Raji (cell line): ENCODE measurements around the gene MTOR.
A peak's percentile ranks its signal among the peaks of the same experiment; 100 is the strongest.

ENCODE experiments used
- POLR2A ChIP-seq: IDR thresholded peaks from 2 replicates; pipeline ENCODE4 v1.6.1; 2011; ENCODE audit warnings: low read depth, low read length, control low read depth; ENCODE audit not compliant: insufficient read depth

Gene MTOR

DNA sequence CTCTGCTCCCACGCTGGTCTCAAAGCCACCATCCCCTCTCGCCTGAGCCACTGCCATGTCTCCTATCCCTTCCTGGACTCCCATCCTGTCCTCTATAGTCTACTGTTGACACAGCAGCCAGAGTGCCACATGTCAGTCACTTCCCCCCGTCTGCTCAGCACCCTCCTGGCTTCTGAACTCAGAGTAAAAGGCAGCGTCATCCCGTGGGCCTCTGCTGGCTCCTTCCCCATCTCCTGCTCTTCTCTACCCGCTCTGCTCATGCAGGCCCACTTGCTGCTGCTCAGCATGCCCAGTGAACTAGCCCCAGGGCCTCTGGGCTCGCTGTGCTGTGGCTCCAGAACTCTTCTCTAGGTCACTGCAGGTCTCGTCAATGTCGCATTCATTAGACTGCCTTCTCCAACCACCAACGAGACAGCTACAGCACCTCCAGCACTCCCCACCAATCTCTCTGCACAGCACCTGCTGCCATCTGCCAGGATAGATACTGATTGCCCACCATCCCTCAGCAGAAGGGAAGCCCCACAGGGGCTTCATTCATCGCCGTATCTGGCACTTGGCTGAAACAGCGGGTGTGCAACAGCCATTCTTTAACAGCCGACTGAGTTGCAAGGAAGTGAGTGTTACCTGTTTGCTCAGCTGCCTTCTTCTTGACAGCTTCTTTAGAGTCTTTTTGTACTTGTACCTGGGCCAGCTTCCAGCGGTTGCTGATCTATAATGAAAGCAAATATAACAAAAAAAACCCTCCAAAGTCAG lies 190.7 kb downstream of the MTOR start:
- no peak for TF ChIP-seq POLR2A

DNA sequence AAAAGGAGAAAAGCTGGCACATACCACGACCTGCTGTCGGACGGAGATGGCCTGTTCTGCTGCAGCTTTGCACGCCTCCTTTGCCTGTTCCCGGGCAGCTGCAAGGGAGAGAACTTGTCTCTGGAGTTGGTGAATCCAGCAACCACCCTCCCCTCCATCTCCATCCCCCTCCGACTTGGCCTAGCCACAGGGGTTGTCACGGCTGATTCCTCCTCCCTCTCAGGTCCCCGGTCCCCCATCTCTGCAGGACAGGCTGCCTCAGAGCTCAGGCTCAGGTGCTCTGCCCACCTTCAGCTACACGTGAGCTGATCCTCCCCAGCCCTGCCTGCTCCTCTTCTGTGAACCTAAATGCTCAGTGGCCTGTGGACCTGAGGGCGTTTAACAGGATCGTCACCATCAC lies 191.5 kb downstream of the MTOR start:
- TF ChIP-seq POLR2A: no peak

DNA sequence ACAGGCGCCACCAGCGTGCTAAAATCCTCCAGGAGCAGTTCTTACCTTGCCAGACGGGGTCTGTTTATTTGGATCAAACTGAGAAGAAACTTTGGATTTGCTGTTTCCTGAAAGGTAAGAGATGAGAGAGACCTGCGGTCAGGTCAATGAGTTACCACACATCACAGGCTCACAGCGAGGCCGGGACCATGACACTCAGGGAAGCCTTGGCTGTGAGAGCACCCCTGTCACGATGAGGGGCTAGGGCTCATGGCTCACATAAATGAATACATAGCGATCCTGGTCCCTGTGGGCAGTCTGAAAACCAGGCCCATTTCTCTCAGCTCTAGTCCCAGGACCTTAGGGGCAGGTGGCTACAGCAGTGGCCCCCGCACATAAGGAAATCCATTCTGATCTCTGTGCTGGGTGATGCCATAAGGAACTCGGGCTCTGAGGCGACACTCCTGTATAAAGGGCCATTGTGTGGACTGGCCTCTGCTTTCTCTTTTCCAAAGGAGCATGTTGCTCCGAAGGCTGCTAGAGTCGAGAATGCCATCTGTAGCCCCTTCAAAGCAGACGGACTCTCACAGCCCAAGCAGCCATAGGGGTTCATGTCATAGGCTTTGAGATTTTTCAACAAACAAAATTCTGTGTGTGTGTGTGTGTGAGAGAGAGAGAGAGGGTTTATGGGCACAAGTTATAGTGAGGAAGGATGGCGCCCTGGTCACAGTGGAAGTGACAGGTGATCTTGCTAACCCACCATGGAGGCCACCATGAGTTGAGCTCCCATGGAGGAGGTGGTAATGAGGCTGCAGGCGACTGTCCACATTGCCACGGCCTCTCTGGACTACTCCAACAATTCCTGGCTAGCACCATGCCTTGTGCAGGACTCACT lies 193.5 kb downstream of the MTOR start:
- no peak for TF ChIP-seq POLR2A

DNA sequence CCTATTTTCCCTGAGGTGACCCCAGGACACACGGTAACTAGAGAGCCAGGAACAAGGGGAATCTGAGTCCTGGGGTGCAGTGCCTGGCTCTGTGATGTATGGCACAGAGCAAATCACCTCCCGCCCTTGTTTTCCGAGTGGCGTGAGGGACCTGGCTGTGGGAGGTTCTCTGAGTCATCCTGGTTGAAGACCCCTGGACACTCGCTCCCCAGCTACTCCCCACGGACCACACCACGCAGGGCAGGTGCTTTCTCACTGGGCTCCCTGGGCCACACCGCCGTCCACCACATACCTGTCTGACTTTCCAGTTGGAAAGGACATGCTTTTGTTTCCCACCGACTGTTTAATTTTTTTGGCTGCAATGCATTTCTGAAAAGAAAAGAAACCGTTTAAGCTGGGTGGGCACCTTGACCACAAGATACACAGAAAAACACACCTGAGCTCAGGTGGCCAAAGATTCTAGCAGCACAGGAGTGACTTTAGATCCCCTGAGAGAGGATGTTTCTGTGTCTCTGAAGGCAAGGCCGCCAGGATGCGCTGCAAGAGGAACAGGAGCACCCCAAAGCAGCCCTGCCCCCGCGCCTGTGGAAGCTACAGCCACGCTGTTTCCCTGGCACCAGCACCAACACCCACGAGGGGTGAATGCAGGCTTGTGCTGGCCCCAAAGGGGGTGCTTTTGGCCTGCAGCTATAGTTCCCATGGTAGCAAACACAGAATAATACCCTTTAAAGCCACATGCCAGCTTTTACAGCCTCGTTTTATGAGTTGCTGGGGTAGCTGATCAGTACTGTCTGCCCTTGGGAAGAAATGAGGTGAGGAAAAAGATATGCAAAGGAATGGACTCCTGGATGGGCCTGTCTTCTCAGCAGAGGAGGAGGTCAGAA lies 194.4 kb downstream of the MTOR start:
- TF ChIP-seq POLR2A: no peak

DNA sequence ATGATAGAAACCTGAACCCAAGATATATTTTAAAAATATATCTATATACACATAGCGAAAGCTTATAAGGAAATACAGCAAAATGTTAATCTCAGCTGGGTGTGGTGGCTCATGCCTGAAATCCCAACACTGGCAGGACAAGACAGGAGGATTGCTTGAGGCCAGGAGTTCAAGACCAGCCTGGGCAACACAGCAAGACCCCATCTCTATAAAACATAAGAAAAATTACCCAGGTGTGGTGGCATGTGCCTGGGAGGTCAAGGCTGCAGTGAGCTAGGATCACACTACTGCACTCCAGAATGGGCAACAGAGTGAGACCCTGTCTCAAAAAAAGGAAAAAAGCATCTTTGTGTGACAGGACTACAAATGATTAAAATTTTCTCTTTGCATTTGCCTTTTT lies 196.6 kb downstream of the MTOR start:
- no peak for TF ChIP-seq POLR2A

DNA sequence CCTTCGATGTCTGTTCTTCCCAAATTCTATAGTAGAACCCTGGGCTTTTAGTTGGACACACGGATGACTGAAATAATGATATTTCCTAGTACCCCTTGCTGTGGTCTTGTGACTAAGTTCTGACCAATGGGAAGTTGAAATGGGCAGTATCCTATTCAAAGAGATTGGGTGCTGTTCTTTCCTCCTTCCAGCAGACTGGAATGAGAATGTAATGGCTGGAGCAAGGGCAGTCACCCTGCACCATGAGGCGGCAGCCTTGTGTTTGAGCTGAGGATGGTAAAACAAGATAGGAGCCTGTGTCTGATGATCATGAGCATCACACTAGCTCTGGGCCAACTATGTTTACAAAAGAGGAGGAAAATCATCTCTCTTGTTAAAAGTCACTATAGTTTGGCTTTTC lies 197.4 kb downstream of the MTOR start:
- TF ChIP-seq POLR2A: no peak

DNA sequence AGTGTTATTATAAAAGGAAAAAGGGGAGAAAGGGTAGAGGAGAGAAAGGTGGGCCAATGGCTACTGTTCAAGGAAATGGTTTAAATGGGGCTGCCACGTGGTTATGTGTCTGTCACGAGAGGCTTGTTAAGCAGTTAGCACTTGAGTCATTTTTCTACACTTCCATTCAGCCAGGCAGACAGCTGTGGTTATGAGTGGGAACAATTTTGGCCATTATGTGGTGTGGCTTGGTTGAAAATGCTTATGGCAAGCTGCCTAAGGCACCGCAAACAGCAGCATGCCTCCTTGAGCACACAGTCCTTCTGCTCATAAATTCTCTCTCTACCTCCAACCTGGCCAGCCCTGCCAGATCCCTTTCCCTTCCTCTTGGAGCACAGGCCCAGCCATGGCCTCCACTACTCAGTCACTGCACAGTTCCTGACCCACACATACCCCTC lies 199.4 kb downstream of the MTOR start:
- no peak for TF ChIP-seq POLR2A

DNA sequence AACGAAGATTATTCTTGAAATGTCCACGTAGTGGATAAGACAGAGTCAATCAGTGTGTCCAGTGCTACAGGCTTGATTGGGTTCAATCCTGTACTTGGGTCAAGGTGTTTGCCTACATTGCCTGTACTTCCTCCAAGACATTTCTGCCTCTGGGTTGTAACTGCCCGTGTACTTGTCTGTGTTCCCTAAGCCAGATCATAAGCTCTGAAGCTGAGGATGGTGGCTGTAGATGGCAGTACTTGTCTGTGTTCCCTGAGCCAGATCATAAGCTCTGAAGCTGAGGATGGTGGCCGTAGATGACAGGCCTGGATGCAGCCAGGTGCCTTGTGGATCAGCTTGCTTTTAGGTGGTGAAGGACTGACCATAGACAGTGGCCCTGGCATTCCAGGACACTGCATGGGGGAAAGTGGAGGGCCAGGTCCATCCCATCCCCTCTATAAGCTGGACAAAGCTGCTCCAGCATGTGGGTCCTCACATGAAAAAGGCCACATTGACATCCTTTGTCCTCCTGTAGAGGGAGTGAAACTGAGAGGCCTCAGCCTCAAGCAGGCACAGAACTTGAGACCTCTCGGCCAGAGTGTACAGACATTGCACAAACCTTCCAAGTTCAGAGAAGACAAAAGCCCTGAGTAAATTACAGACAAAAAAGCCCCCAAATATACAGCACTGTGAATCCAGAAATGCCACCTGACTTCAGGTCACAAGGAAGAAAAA lies 200.5 kb downstream of the MTOR start:
- TF ChIP-seq POLR2A: no peak

DNA sequence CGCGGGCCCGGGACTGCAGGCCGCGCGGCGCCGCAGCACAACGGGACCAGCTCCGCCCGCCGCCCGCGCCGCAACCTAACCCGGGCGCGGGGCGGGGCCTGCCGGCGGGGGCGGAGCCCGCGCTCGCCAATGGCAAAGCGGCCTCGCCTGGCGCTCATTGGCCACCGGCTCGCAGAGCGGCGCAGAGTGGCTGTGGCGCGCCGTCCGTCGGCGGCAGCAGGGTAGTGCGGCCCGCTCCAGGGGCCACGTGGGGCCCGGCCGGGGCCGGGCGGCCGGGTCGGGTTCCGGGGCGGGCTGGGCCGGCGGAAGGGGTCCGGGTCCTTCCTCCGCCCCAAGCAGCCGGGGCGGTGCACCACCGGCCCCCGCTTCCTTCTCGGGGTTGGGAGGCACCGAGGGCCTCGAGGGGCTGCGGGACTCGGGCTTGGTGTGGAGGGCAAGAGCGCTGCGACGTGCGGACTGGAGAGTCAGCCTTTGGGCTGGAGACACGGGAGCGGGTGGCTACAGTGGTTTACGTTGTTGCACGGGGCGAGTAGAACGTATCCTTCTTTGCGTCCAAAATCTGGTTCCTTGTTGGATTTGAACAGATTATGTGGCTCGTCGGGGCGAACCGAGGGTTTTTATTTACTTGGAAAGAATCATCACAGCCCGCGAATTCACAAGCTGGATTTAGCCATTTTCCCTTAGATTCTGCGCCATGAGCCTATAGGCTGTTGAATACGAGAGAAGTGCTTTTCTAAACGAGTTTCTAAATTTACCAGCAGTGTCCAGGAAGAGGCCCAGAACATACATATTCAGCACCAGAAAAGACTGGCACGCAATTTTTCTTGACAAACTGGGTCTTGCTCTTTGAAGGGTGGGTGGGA lies 202.2 kb downstream of the MTOR start, which contains the start of gene SRM:
Gene SRM (minus strand): TSS at position 51 of the 863 bp plus-strand sequence. CDS start 75 bp downstream, outside the sequence.
- TF ChIP-seq POLR2A: peak; percentile 84

DNA sequence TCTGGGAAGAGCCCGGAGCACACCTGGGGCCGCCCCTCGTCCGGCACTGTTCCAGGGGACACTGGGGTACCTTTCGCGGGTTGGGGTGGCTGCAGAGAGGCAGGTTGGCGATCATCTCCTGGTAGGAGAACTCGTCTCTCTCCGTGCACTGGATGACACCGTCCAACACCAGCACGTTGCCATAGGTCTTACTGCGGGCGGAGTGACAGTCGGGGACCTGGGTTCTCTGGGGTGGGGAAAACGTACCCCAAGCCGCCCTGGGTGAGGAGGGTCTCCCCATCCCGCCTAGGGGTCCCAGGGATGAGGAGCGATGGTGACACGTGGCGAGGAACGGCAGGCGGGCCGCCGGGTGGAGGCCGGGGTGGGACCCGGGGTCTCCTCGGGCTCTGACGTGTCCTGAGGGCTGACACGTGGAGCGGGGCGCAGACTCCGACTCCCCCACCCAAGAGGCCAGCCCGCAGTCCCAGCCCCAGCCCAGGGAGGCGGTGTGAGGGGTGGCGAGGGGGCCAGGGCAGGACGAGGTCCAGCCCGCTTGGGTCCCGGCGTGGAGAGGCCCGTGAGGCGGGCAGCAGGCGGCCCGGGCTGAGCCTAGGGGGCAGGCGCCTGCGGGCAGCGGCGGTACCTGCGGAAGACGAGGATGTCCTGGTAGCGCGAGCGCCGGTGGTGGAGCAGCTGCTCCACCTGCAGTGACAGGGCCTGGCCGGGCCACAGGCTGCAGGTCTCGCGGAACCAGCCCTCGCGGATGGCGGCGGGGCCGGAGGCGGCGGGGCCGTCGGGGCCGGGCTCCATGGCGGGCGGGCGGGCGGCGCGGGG lies 203.0 kb downstream of the MTOR start:
- no peak for TF ChIP-seq POLR2A

DNA sequence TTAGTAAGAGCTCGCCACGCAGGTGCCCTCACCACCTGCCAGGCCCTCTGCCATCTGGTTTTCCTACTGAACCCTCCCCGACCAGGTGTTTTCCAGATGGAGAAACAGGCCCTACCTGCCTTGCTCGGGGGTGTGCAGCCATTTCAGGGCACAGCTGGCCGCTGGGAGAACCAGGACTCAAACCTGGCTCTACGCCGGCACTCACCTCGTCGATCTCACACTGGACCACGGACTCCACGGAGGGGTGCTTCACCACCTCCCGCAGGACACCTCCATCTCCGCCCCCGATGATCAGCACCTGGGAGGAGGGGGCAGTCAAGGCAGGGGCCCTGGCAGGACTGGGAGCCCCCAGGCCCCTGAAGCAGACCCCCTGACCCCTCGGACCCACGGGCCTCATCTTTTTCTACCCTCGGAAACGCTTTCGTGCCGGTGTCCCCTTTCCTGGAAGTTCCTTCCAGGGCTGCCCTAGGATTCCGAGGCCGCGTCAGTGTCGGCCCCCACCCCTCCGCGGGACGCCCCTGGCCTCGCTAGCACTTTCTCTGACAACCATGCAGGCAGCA lies 203.7 kb downstream of the MTOR start:
- TF ChIP-seq POLR2A: no peak

DNA sequence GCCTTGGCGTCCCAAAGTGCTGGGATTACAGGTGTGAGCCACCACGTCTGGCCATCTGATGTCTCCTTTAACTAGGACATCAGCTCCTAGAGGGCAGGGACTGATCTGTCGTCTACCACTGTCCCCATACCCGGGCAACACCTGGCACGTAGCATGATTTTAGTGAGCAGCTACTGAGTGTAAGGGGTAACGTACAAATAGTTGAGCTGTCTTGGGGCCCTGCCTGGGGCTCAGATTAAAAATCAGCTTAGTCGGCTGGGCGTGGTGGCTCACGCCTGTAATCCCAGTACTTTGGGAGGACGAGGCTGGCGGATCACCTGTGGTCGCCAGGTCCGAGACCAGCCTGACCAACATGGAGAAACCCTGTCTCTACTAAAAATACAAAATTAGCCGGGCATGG lies 204.3 kb downstream of the MTOR start:
- TF ChIP-seq POLR2A: no peak
